Hepatocyte (in vitro differentiated cells): Measurements from ENCODE around the gene TTC28.

Source experiments
- EZH2 ChIP-seq: fragments of 200-600 bp; sonication (generic); IDR thresholded peaks from 2 replicates; pipeline ENCODE4 v1.6.1; 2016; ENCODE audit warnings: antibody characterized with exemption, mild to moderate bottlenecking, borderline replicate concordance
- TF ChIP-seq, protein P1 (sequence below): fragments of 200-600 bp; sonication (generic); IDR thresholded peaks from 2 replicates; pipeline ENCODE4 v1.5.1; 2016; ENCODE audit warnings: antibody characterized with exemption, mild to moderate bottlenecking; ENCODE audit not compliant: poor library complexity

DNA sequence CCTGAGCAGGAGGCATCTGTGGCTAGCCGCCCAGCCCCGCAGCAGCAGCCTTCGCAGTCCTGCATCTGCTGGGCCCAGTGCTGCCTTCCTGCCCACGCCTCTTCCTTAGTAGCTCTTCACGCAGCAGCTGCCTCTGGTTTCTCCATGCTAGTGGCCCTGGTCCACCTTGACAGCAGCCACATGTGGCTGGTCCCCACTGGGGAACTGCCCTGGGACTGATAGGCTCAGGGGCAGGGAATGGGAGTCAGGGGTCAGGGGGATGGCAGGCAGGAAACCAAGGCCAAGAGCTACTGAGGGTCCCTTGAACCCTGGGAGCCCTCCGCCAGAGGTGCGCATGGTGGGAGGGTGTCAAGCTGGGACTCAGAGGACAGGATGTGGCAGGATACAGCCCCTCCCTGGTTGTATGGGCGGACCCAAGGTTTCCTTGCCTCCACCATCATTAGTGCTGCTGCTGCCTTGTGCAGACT, 661.1 kb downstream of the TTC28 start:
- TF ChIP-seq, protein P1, sequence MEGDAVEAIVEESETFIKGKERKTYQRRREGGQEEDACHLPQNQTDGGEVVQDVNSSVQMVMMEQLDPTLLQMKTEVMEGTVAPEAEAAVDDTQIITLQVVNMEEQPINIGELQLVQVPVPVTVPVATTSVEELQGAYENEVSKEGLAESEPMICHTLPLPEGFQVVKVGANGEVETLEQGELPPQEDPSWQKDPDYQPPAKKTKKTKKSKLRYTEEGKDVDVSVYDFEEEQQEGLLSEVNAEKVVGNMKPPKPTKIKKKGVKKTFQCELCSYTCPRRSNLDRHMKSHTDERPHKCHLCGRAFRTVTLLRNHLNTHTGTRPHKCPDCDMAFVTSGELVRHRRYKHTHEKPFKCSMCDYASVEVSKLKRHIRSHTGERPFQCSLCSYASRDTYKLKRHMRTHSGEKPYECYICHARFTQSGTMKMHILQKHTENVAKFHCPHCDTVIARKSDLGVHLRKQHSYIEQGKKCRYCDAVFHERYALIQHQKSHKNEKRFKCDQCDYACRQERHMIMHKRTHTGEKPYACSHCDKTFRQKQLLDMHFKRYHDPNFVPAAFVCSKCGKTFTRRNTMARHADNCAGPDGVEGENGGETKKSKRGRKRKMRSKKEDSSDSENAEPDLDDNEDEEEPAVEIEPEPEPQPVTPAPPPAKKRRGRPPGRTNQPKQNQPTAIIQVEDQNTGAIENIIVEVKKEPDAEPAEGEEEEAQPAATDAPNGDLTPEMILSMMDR: no peak
- TF ChIP-seq EZH2: no peak
